GM12878 (cell line): ENCODE data around the gene ILKAP. TPM values are rescaled to one million over a fixed set of nuclear protein-coding genes. Genes with fewer than 3 reads are reported as not detected.

ENCODE experiments used
- ATAC-seq: fragments of 200-7000 bp; cut with Tn5 transposase; 3 replicates; pipeline ENCODE4 v1.9.1; 2020; ENCODE audit warnings: mild to moderate bottlenecking, moderate library complexity
- BruUV-seq: library from RNA; stranded (reverse); fragments of 400-500 nt; replicated peaks from 2 replicates; lab custom pipeline; 2021; lab: Mats Ljungman, UMichigan
- CTCF ChIA-PET: fragments of 300-600 bp; sonication (Branson Sonifier 250); formaldehyde crosslinking; extraction: SDS; loops from one replicate; lab custom pipeline; 2021; ENCODE audit warnings: inconsistent platforms; lab: Yijun Ruan, JAX
- POLR2A ChIA-PET: fragments of 350-600 bp; formaldehyde crosslinking; extraction: SDS; loops from one replicate; lab custom pipeline; 2021; ENCODE audit warnings: inconsistent platforms; lab: Charles Lee
- RAD21 ChIA-PET: fragments of 300-600 bp; sonication (Branson Sonifier 250); formaldehyde crosslinking; loops from one replicate; lab custom pipeline; 2023; ENCODE audit warnings: antibody characterized with exemption; ENCODE audit not compliant: unreplicated experiment; lab: Charles Lee
- SMC1A ChIA-PET: fragments of 300-600 bp; sonication (Branson Sonifier 250); formaldehyde crosslinking; loops from one replicate; lab custom pipeline; 2023; ENCODE audit not compliant: unreplicated experiment, uncharacterized antibody; lab: Charles Lee
- DNase-seq: peaks from one replicate; pipeline ENCODE4 v3.0.0-alpha.2; 2011; ENCODE audit warnings: low read depth, low spot score
- FAIRE-seq: peaks from 3 replicates; lab custom pipeline; 2011; peaks lifted over from hg19 to GRCh38; lab: Jason Lieb, UNC
- H2AFZ ChIP-seq: 2 replicates; pipeline ENCODE4 v1.6.0; 2011; ENCODE audit warnings: low read depth, low read length, control low read depth; ENCODE audit not compliant: control insufficient read depth
- H3K27ac ChIP-seq: 2 replicates; pipeline ENCODE4 v1.5.1; 2011; ENCODE audit warnings: control low read depth; ENCODE audit not compliant: control insufficient read depth, insufficient read depth
- H3K27me3 ChIP-seq, 2 experiments: replicated peaks in 1 of 2; 2 replicates each; pipeline versions ENCODE4 v1.6.0 to v1.6.1; 2011; ENCODE audit warnings: low read length in 1 of 2; ENCODE audit not compliant: control insufficient read depth in 2 of 2, insufficient read depth in 2 of 2
- H3K36me3 ChIP-seq, 2 experiments: 2 replicates each; pipeline ENCODE4 v1.5.1; 2011; ENCODE audit warnings: low read length in 1 of 2; ENCODE audit not compliant: control insufficient read depth in 2 of 2, insufficient read depth in 2 of 2
- H3K4me1 ChIP-seq: 2 replicates; pipeline ENCODE4 v1.6.1; 2011; ENCODE audit warnings: mild to moderate bottlenecking, low read length, moderate library complexity, mixed read lengths; ENCODE audit not compliant: control insufficient read depth, insufficient read depth
- H3K4me2 ChIP-seq: 2 replicates; pipeline ENCODE4 v1.6.0; 2011; ENCODE audit warnings: control low read depth; ENCODE audit not compliant: control insufficient read depth, insufficient read depth
- H3K4me3 ChIP-seq: fragments of 200-600 bp; sonication (generic); 2 replicates; pipeline ENCODE4 v1.5.1; 2016
- H3K79me2 ChIP-seq: 2 replicates; pipeline ENCODE4 v1.6.0; 2011; ENCODE audit warnings: low read length; ENCODE audit not compliant: control insufficient read depth, insufficient read depth
- H3K9ac ChIP-seq: 2 replicates; pipeline ENCODE4 v1.8.0; 2011; ENCODE audit warnings: low read length, control low read depth, mixed read lengths; ENCODE audit not compliant: control insufficient read depth, insufficient read depth
- H3K9me3 ChIP-seq: replicated peaks from 3 replicates; pipeline ENCODE4 v1.5.1; 2011; ENCODE audit warnings: mild to moderate bottlenecking, low read length; ENCODE audit not compliant: control insufficient read depth, insufficient read depth
- H4K20me1 ChIP-seq: 2 replicates; pipeline ENCODE4 v1.6.0; 2011; ENCODE audit not compliant: control insufficient read depth, insufficient read depth
- E2F4 ChIP-seq: IDR thresholded peaks from 2 replicates; pipeline ENCODE4 v1.6.1; 2012; ENCODE audit warnings: low read depth, low read length, improper control_type of control experiment
- HCFC1 ChIP-seq: fragments of 150-350 bp; IDR thresholded peaks from 2 replicates; pipeline ENCODE4 v1.6.1; 2014; ENCODE audit warnings: low read length
- LARP7 ChIP-seq: fragments of 450-650 bp; IDR thresholded peaks from 2 replicates; pipeline ENCODE4 v1.6.1; 2017; ENCODE audit warnings: mild to moderate bottlenecking
- MLLT1 ChIP-seq: fragments of 450-650 bp; IDR thresholded peaks from 2 replicates; pipeline ENCODE4 v1.6.1; 2016; ENCODE audit warnings: mild to moderate bottlenecking
- NBN ChIP-seq: fragments of 450-650 bp; IDR thresholded peaks from 2 replicates; pipeline ENCODE4 v1.6.1; 2016
- NFYB ChIP-seq: IDR thresholded peaks from 2 replicates; pipeline ENCODE4 v1.6.1; 2011; ENCODE audit warnings: low read depth, mild to moderate bottlenecking, low read length, improper control_type of control experiment, moderate library complexity; ENCODE audit not compliant: insufficient read depth
- PAX5 ChIP-seq: IDR thresholded peaks from 2 replicates; pipeline ENCODE4 v1.6.1; 2011; ENCODE audit warnings: low read depth, low read length, borderline replicate concordance
- POU2F2 ChIP-seq: IDR thresholded peaks from 3 replicates; pipeline ENCODE4 v1.6.1; 2011; ENCODE audit warnings: low read depth, mild to moderate bottlenecking, low read length, borderline replicate concordance
- RELB ChIP-seq: fragments of 450-650 bp; IDR thresholded peaks from 2 replicates; pipeline ENCODE4 v1.6.1; 2017; ENCODE audit warnings: low read depth, mild to moderate bottlenecking, moderate library complexity
- RUNX3 ChIP-seq: IDR thresholded peaks from 2 replicates; pipeline ENCODE4 v1.6.1; 2012; ENCODE audit warnings: low read length, inconsistent platforms
- SPI1 ChIP-seq: IDR thresholded peaks from 2 replicates; pipeline ENCODE4 v1.6.1; 2011; ENCODE audit warnings: low read depth, mild to moderate bottlenecking, low read length, moderate library complexity, borderline replicate concordance; ENCODE audit not compliant: insufficient read depth
- ZNF24 ChIP-seq: fragments of 450-650 bp; IDR thresholded peaks from 2 replicates; pipeline ENCODE4 v1.6.1; 2017; ENCODE audit warnings: antibody characterized with exemption, mild to moderate bottlenecking
- WGBS: methylation state at CpG from one replicate; pipeline ENCODE4 v1.1.6; 2016; ENCODE audit warnings: low lambda C conversion rate; ENCODE audit not compliant: insufficient replicate concordance, insufficient coverage; ENCODE audit errors: missing lambda C conversion rate; 5-methylcytosine and 5-hydroxymethylcytosine counted together
- in situ Hi-C: fragments of 300-500 bp; cut with MboI; formaldehyde crosslinking; loops from 9 replicates; pipeline ENCODE4 v1.14.3; 2018; ENCODE audit warnings: mixed read lengths
- intact Hi-C: fragments of 100-400 bp; cut with micrococcal nuclease; formaldehyde crosslinking; loops from one replicate; pipeline ENCODE4 v1.14.2; 2022; ENCODE audit not compliant: unreplicated experiment
- polyA plus RNA-seq, 11 experiments: library from polyadenylated mRNA; depleted of rRNA in 4 of 11; unstranded in 6 of 11; stranded (reverse) in 5 of 11; fragments of >200 nt; fragmentation: Nextera tagmentation in 4 of 11; fragmentation: Illumina TruSeq in 1 of 11; extraction: Ambion mirVana in 4 of 11; extraction: Trizol in 1 of 11; gene quantifications; 1 replicate in 1 of 11; 2 replicates in 10 of 11; pipeline versions ENCODE4 v1.2.1 to v1.2.3, GENCODE V29; 2011 to 2016; ENCODE audit warnings: inconsistent platforms in 2 of 11, missing spikeins in 2 of 11, low read depth in 1 of 11
- total RNA-seq, 4 experiments: library from RNA; depleted of rRNA in 3 of 4; stranded (reverse); fragments of >200 nt in 3 of 4; fragmentation: Illumina TruSeq in 1 of 4; extraction: Trizol in 1 of 4; gene quantifications; 2 replicates each; pipeline versions ENCODE4 v1.2.1 to v1.2.3, GENCODE V29; 2013 to 2021
- TF ChIP-seq, protein P1 (sequence below): IDR thresholded peaks from 2 replicates; pipeline ENCODE4 v1.6.1; 2011; ENCODE audit warnings: mild to moderate bottlenecking, low read depth, low read length, moderate library complexity; ENCODE audit not compliant: insufficient replicate concordance

Gene ILKAP
- total and polyA plus RNA-seq, 10 of the 15 experiments (the other 5 are each of a cell fraction or from before 2014, with no cell fraction given): 4.2 to 65.3 (median 37.3) TPM

- peak; percentile 13 for FAIRE-seq
- peak; percentile 11 for DNase-seq
- Histone ChIP-seq H3K4me3 (peak overlapping the region; percentile 78), H3K9me3 (no peaks in the 10 kb centered on the region), H3K4me2 (peak overlapping the region; percentile 77), H3K79me2 (peaks cover 46% of the 10 kb centered on the region), H3K27ac (peak overlapping the region; percentile 57), H3K4me1 (peaks cover 12% of the 10 kb centered on the region), H4K20me1 (peaks cover 6% of the 10 kb centered on the region), H2AFZ (peak overlapping the region; percentile 83), H3K36me3 (no peaks in the 10 kb centered on the region), H3K27me3 (no peaks in the 10 kb centered on the region), H3K9ac (peak overlapping the region; percentile 72)
- intact Hi-C loops (loop anchor here (5.0 kb wide), 1 partner anchor 38 kb away; the partner anchor contains the start of gene HES6), in situ Hi-C loops (no loop called here)
- POLR2A ChIA-PET: interaction anchor here (1.0 to 1.4 kb wide), 2 partner anchors 28 to 140 kb away, joined by 4 to 5 read pairs; no protein-coding TSS in a partner anchor
- SMC1A ChIA-PET: interaction anchor here (1.0 to 1.6 kb wide), 3 partner anchors 9 to 376 kb away, joined by 3 to 6 read pairs (median 4); no protein-coding TSS in a partner anchor
- TF ChIP-seq E2F4: 0 out of 2 replicates have a peak, but pooled peaks have one; percentile 1
- peak; percentile 67 for TF ChIP-seq RUNX3
- TF ChIP-seq ZNF24: no peak
- TF ChIP-seq NBN: 0 out of 2 replicates have a peak, but pooled peaks have one; percentile 30
- TF ChIP-seq, protein P1, sequence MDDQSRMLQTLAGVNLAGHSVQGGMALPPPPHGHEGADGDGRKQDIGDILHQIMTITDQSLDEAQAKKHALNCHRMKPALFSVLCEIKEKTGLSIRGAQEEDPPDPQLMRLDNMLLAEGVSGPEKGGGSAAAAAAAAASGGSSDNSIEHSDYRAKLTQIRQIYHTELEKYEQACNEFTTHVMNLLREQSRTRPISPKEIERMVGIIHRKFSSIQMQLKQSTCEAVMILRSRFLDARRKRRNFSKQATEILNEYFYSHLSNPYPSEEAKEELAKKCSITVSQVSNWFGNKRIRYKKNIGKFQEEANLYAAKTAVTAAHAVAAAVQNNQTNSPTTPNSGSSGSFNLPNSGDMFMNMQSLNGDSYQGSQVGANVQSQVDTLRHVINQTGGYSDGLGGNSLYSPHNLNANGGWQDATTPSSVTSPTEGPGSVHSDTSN: no peak
- TF ChIP-seq POU2F2: no peak
- TF ChIP-seq MLLT1: 0 out of 2 replicates have a peak, but pooled peaks have one; percentile 49
- TF ChIP-seq LARP7: no peak
- no peak for TF ChIP-seq HCFC1
- no peak for TF ChIP-seq PAX5
- peak; percentile 38; the same call in 1 of the 2 replicates for TF ChIP-seq NFYB
- TF ChIP-seq RELB: no peak
- TF ChIP-seq SPI1: peak; percentile 31; the same call in 1 of the 2 replicates
- peak; percentile 33 for ATAC-seq
- TSS peak; percentile 96 for BruUV-seq
- 16% methylated on average over 18 of the region's 18 CpGs for WGBS
- RAD21 ChIA-PET: interaction anchor here (1.0 kb wide), 1 partner anchor 59 kb away, joined by 3 read pairs; no protein-coding TSS in a partner anchor
- CTCF ChIA-PET: interaction anchor here (1.1 kb wide), 1 partner anchor 59 kb away, joined by 3 read pairs; no protein-coding TSS in a partner anchor
Observed at GRCh38 chr2:238203973-238204683, 633 bp upstream of the ILKAP start.
